Endothelial cell of umbilical vein (primary cell): Measurements from ENCODE around the gene PIGB. TPM values are rescaled to one million over a fixed set of nuclear protein-coding genes. Genes with fewer than 3 reads are reported as not detected.

Experiments
- BruUV-seq: library from RNA; stranded (reverse); fragments of 400-500 nt; replicated peaks from 2 replicates; lab custom pipeline; 2021; lab: Mats Ljungman, UMichigan
- CTCF ChIA-PET: fragments of 300-600, 350-600 bp; sonication (Branson Sonifier 250); formaldehyde crosslinking; loops from one replicate; lab custom pipeline; 2021; ENCODE audit warnings: antibody characterized with exemption, inconsistent platforms; lab: Charles Lee
- POLR2A ChIA-PET: fragments of 300-600, 350-600 bp; sonication (Branson Sonifier 250); formaldehyde crosslinking; loops from one replicate; lab custom pipeline; 2021; ENCODE audit warnings: antibody characterized with exemption, inconsistent platforms; lab: Charles Lee
- DNase-seq: peaks from one replicate; pipeline ENCODE4 v3.0.0-alpha.2; 2011; ENCODE audit warnings: low read depth, low spot score
- FAIRE-seq: peaks from 2 replicates; lab custom pipeline; 2011; peaks lifted over from hg19 to GRCh38; lab: Jason Lieb, UNC
- H2AFZ ChIP-seq: 2 replicates; pipeline ENCODE4 v1.6.0; 2012; ENCODE audit warnings: low read depth, low read length, control low read depth, inconsistent platforms
- H3K27ac ChIP-seq: 2 replicates; pipeline ENCODE4 v1.5.1; 2011; ENCODE audit warnings: low read depth, mild to moderate bottlenecking, control low read depth, low read length, moderate library complexity; ENCODE audit not compliant: insufficient read depth
- H3K27me3 ChIP-seq, 2 experiments: 2 replicates each; pipeline versions ENCODE4 v1.6.0 to v1.6.1; 2011; ENCODE audit warnings: low read length in 2 of 2, mixed read lengths in 1 of 2; ENCODE audit not compliant: control insufficient read depth in 2 of 2, insufficient read depth in 2 of 2
- H3K36me3 ChIP-seq, 2 experiments: 2 replicates in 1 of 2; 3 replicates in 1 of 2; pipeline ENCODE4 v1.5.1; 2011; ENCODE audit warnings: low read length in 2 of 2, mild to moderate bottlenecking in 1 of 2, moderate library complexity in 1 of 2; ENCODE audit not compliant: control insufficient read depth in 2 of 2, insufficient read depth in 2 of 2; ENCODE audit errors: extremely low read depth in 1 of 2
- H3K4me1 ChIP-seq: 3 replicates; pipeline ENCODE4 v1.5.1; 2011; ENCODE audit warnings: mild to moderate bottlenecking, low read length; ENCODE audit not compliant: control insufficient read depth, insufficient read depth; ENCODE audit errors: extremely low read depth
- H3K4me2 ChIP-seq: 2 replicates; pipeline ENCODE4 v1.6.1; 2011; ENCODE audit warnings: low read length, control low read depth, mixed read lengths; ENCODE audit not compliant: insufficient read depth
- H3K4me3 ChIP-seq, 3 experiments: fragments of 200-600 bp in 1 of 3; sonication (generic), shearing (Covaris generic) in 1 of 3; replicated peaks in 1 of 3; 2 replicates each; pipeline ENCODE4 v1.5.1; 2011 to 2016; ENCODE audit warnings: control low read depth in 3 of 3, low read length in 3 of 3, mild to moderate bottlenecking in 2 of 3, inconsistent platforms in 1 of 3, low read depth in 1 of 3, moderate library complexity in 1 of 3; ENCODE audit not compliant: insufficient read depth in 1 of 3
- H3K79me2 ChIP-seq: 2 replicates; pipeline ENCODE4 v1.6.0; 2012; ENCODE audit warnings: low read length, inconsistent platforms; ENCODE audit not compliant: control insufficient read depth, insufficient read depth
- H3K9ac ChIP-seq: replicated peaks from 2 replicates; pipeline ENCODE3; 2011; ENCODE audit warnings: low read length, control low read depth; ENCODE audit not compliant: insufficient read depth; ENCODE audit errors: extremely low read depth
- H3K9me1 ChIP-seq: replicated peaks from 3 replicates; pipeline ENCODE4 v1.6.0; 2011; ENCODE audit warnings: mild to moderate bottlenecking, low read length; ENCODE audit not compliant: control insufficient read depth, insufficient read depth; ENCODE audit errors: extremely low read depth
- H3K9me3 ChIP-seq: replicated peaks from 2 replicates; pipeline ENCODE4 v1.5.1; 2012; ENCODE audit warnings: low read length, inconsistent platforms; ENCODE audit not compliant: control insufficient read depth, insufficient read depth
- H4K20me1 ChIP-seq: replicated peaks from 2 replicates; pipeline ENCODE3; 2011; ENCODE audit warnings: mild to moderate bottlenecking, low read length; ENCODE audit not compliant: control insufficient read depth, insufficient read depth; ENCODE audit errors: extremely low read depth
- CTCF ChIP-seq, 2 donors: IDR thresholded peaks; 1 replicate in 1 of 2; 2 replicates in 1 of 2; pipeline ENCODE4 v1.5.1; 2011; ENCODE audit warnings: low read length in 2 of 2, mild to moderate bottlenecking in 2 of 2, moderate library complexity in 2 of 2, control low read depth in 1 of 2, inconsistent platforms in 1 of 2, low read depth in 1 of 2; ENCODE audit not compliant: insufficient read depth in 1 of 2; ENCODE audit errors: extremely low read depth in 1 of 2
- EZH2 ChIP-seq: IDR thresholded peaks from 2 replicates; pipeline ENCODE4 v1.6.1; 2012; ENCODE audit warnings: borderline replicate concordance, low read depth, mild to moderate bottlenecking, moderate library complexity, low read length, inconsistent platforms; ENCODE audit not compliant: severe bottlenecking
- FOS ChIP-seq: IDR thresholded peaks from 2 replicates; pipeline ENCODE4 v1.6.1; 2011; ENCODE audit warnings: mild to moderate bottlenecking, low read length, moderate library complexity, borderline replicate concordance; ENCODE audit not compliant: insufficient read depth
- GATA2 ChIP-seq: IDR thresholded peaks from 2 replicates; pipeline ENCODE4 v1.7.0; 2011; ENCODE audit warnings: low read depth, mild to moderate bottlenecking, moderate library complexity, mixed read lengths, low read length; ENCODE audit not compliant: insufficient read length, insufficient read depth
- JUN ChIP-seq: IDR thresholded peaks from 2 replicates; pipeline ENCODE4 v1.6.1; 2011; ENCODE audit warnings: borderline replicate concordance, low read depth; ENCODE audit not compliant: insufficient read length, insufficient read depth
- MAX ChIP-seq: IDR thresholded peaks from 2 replicates; pipeline ENCODE4 v1.6.1; 2011; ENCODE audit not compliant: insufficient read depth, insufficient read length
- MYC ChIP-seq: IDR thresholded peaks from one replicate; pipeline ENCODE4 v1.6.1; 2011; ENCODE audit warnings: mild to moderate bottlenecking, low read depth, low read length
- POLR2A ChIP-seq: IDR thresholded peaks from 2 replicates; pipeline ENCODE4 v1.6.1; 2012; ENCODE audit warnings: low read depth, mild to moderate bottlenecking, control low read depth, low read length
- POLR2AphosphoS5 ChIP-seq: IDR thresholded peaks from 2 replicates; pipeline ENCODE4 v1.6.1; 2012; ENCODE audit warnings: low read depth, mild to moderate bottlenecking, control low read depth, low read length, moderate library complexity; ENCODE audit not compliant: insufficient read depth
- dilution Hi-C: fragments of 300-500 bp; cut with MboI; formaldehyde crosslinking; loops from one replicate; pipeline ENCODE4 v1.15.0; 2019; ENCODE audit warnings: low sequenced_read_pairs; ENCODE audit not compliant: extremely low pct_ligation_motif_present
- intact Hi-C: fragments of 100-400 bp; cut with micrococcal nuclease; formaldehyde crosslinking; loops from one replicate; pipeline ENCODE4 v1.10.0; 2022
- polyA plus RNA-seq, 4 experiments: library from polyadenylated mRNA; depleted of rRNA in 3 of 4; stranded (reverse) in 3 of 4; unstranded in 1 of 4; fragments of >200 nt; gene quantifications; 2 replicates each; pipeline versions ENCODE4 v1.2.1 to v1.2.3, GENCODE V29; 2011 to 2012; ENCODE audit warnings: missing spikeins in 1 of 4
- total RNA-seq: library from RNA; stranded (reverse); gene quantifications from 2 replicates; pipeline ENCODE4 v1.2.3, GENCODE V29; 2021

PIGB gene
- total and polyA plus RNA-seq, 2 donors (not counting 3 experiments of a cell fraction or from before 2014, with no cell fraction given), result 14.1 to 23.9 TPM

GRCh38 chr15:55334997-55335396 lies 16.0 kb downstream of the PIGB start:
- CTCF ChIA-PET, result interaction anchor here (0.9 to 2.0 kb wide), 3 partner anchors 9 to 105 kb away, joined by 3 to 4 read pairs (median 3); no protein-coding TSS in a partner anchor
- POLR2A ChIA-PET, result no interaction called here

GRCh38 chr15:55337160-55337559 lies 18.1 kb downstream of the PIGB start:
- Histone ChIP-seq H3K4me3 (no peak overlapping the region), H3K9me3 (no peaks in the 10 kb centered on the region), H3K36me3 (peaks cover 0 to 2% of the 10 kb centered on the region in 2 experiments), H3K79me2 (no peaks in the 10 kb centered on the region), H3K4me2 (no peak overlapping the region), H3K27me3 (no peaks in the 10 kb centered on the region), H3K27ac (no peak overlapping the region), H3K9me1 (no peaks in the 10 kb centered on the region), H3K9ac (no peak overlapping the region), H4K20me1 (no peaks in the 10 kb centered on the region), H3K4me1 (no peaks in the 10 kb centered on the region), H2AFZ (no peak overlapping the region)
- no TSS peak for BruUV-seq
- TF ChIP-seq GATA2 (no peak), MAX (no peak), EZH2 (no peak), CTCF (IDR thresholded peaks at IDR 0.05; ENCODE audit: extremely low read depth in 1 of 2, insufficient read depth in 1 of 2, low read depth in 1 of 2, low read length in 2 of 2) (no peak), JUN (no peak), FOS (no peak), POLR2A (no peak), MYC (no peak), POLR2AphosphoS5 (no peak)
- DNase-seq (no peak), FAIRE-seq (no peak)
- ChIA-PET POLR2A (no interaction called here), CTCF (interaction anchor here (1.2 kb wide), 1 partner anchor 102 kb away, joined by 3 read pairs; no protein-coding TSS in a partner anchor)
- dilution Hi-C loops, result no loop called here
- intact Hi-C loops, result no loop called here

More at GRCh38 chr15:55334997-55335396, 16.0 kb downstream of the PIGB start:
- BruUV-seq, result no TSS peak
- Histone ChIP-seq H3K4me2 (no peak overlapping the region), H3K9ac (no peak overlapping the region), H3K9me3 (no peaks in the 10 kb centered on the region), H3K27me3 (no peaks in the 10 kb centered on the region), H3K27ac (no peak overlapping the region), H2AFZ (no peak overlapping the region), H3K4me1 (no peaks in the 10 kb centered on the region), H3K9me1 (no peaks in the 10 kb centered on the region), H3K36me3 (peaks cover 0 to 2% of the 10 kb centered on the region in 2 experiments), H3K4me3 (no peak overlapping the region), H3K79me2 (no peaks in the 10 kb centered on the region), H4K20me1 (no peaks in the 10 kb centered on the region)
- dilution Hi-C loops (no loop called here), intact Hi-C loops (no loop called here)
- DNase-seq (no peak), FAIRE-seq (no peak)
- TF ChIP-seq GATA2 (no peak), MAX (no peak), MYC (no peak)
